Spinal cord (tissue), 10 donors: ENCODE measurements around the gene PARVA. TPM values are rescaled to one million over a fixed set of nuclear protein-coding genes. Genes with fewer than 3 reads are reported as not detected.

Experiments
- DNase-seq, 6 donors: peaks; one replicate each; pipeline versions ENCODE4 v3.0.0 to v3.0.0-alpha.2; 2013 to 2015; ENCODE audit warnings: low spot score in 6 of 6, low read depth in 4 of 6
- H3K27ac ChIP-seq: one replicate; pipeline ENCODE4 v1.5.1; 2013; ENCODE audit warnings: low read depth, low read length, control low read depth
- H3K27me3 ChIP-seq: one replicate; pipeline ENCODE4 v1.6.1; 2013; ENCODE audit warnings: low read length; ENCODE audit not compliant: control insufficient read depth, insufficient read depth
- H3K36me3 ChIP-seq: one replicate; pipeline ENCODE4 v1.6.1; 2013; ENCODE audit warnings: low read length; ENCODE audit not compliant: control insufficient read depth, insufficient read depth
- H3K4me1 ChIP-seq: one replicate; pipeline ENCODE4 v1.6.1; 2013; ENCODE audit warnings: low read length; ENCODE audit not compliant: control insufficient read depth, insufficient read depth
- H3K4me3 ChIP-seq: one replicate; pipeline ENCODE4 v1.5.1; 2013; ENCODE audit warnings: low read depth, low read length, control low read depth
- H3K9me3 ChIP-seq: one replicate; pipeline ENCODE4 v1.6.1; 2013; ENCODE audit warnings: low read length; ENCODE audit not compliant: control insufficient read depth, insufficient read depth
- whole genome bisulfite sequencing: methylation state at CpG from one replicate; pipeline ENCODE4 v1.1.5; 2013; ENCODE audit warnings: missing lambda C conversion rate; ENCODE audit not compliant: insufficient coverage; 5-methylcytosine and 5-hydroxymethylcytosine counted together
- polyA plus RNA-seq, 2 donors: library from polyadenylated mRNA; unstranded; fragments of 120-200 nt; gene quantifications; one replicate each; pipeline ENCODE4 v1.2.1, GENCODE V29; 2013; ENCODE audit not compliant: insufficient read length in 2 of 2
- total RNA-seq, 2 donors: library from RNA; depleted of rRNA in 1 of 2; stranded (reverse); fragments of 120-200 nt in 1 of 2; fragments of >200 nt in 1 of 2; gene quantifications; one replicate each; pipeline versions ENCODE4 v1.2.3 to v1.2.4, GENCODE V29; 2013 to 2014
- donor health status: healthy.

Gene PARVA
- total and polyA plus RNA-seq, 4 donors, result 19.1 to 36.3 (median 33.3) TPM

- Histone ChIP-seq H3K9me3 (no peaks in the 10 kb centered on the region), H3K4me1 (peaks cover 1% of the 10 kb centered on the region), H3K27me3 (no peaks in the 10 kb centered on the region), H3K4me3 (no peak overlapping the region), H3K36me3 (peaks cover 3% of the 10 kb centered on the region), H3K27ac (no peak overlapping the region)
- 100% methylated on average over 1 of the region's 2 CpGs for WGBS
- DNase-seq, result no peak
These were observed 124.7 kb downstream of the PARVA start for GRCh38 chr11:12502046-12502445.

- peaks cover 7% of the 10 kb centered on the region for H3K4me1 ChIP-seq
- no peak overlapping the region for H3K27ac ChIP-seq
These were observed 125.7 kb downstream of the PARVA start for GRCh38 chr11:12503039-12503484.

GRCh38 chr11:12503886-12504285 lies 126.5 kb downstream of the PARVA start:
- 56% methylated on average over 3 of the region's 3 CpGs for WGBS
- no peak overlapping the region for H3K27ac ChIP-seq

More at GRCh38 chr11:12503039-12503484, 125.7 kb downstream of the PARVA start:
- no peak for DNase-seq
- no peaks in the 10 kb centered on the region for H3K9me3 ChIP-seq
- no peaks in the 10 kb centered on the region for H3K27me3 ChIP-seq
- 78% methylated on average over 3 of the region's 3 CpGs for WGBS
- H3K36me3 ChIP-seq, result no peaks in the 10 kb centered on the region
- no peak overlapping the region for H3K4me3 ChIP-seq

GRCh38 chr11:12505183-12505582 lies 127.8 kb downstream of the PARVA start:
- Histone ChIP-seq H3K36me3 (peaks cover 2% of the 10 kb centered on the region), H3K27ac (no peak overlapping the region), H3K9me3 (no peaks in the 10 kb centered on the region), H3K27me3 (no peaks in the 10 kb centered on the region), H3K4me1 (peaks cover 7% of the 10 kb centered on the region), H3K4me3 (no peak overlapping the region)
- no peak for DNase-seq
- WGBS, result 100% methylated on average over 1 of the region's 2 CpGs

More at GRCh38 chr11:12503886-12504285, 126.5 kb downstream of the PARVA start:
- Histone ChIP-seq H3K27me3 (no peaks in the 10 kb centered on the region), H3K4me3 (no peak overlapping the region), H3K36me3 (no peaks in the 10 kb centered on the region), H3K4me1 (peaks cover 7% of the 10 kb centered on the region), H3K9me3 (no peaks in the 10 kb centered on the region)
- no peak for DNase-seq

- Histone ChIP-seq H3K4me3 (no peak overlapping the region), H3K36me3 (peaks cover 2% of the 10 kb centered on the region), H3K27me3 (no peaks in the 10 kb centered on the region), H3K4me1 (peaks cover 7% of the 10 kb centered on the region), H3K27ac (no peak overlapping the region), H3K9me3 (no peaks in the 10 kb centered on the region)
- DNase-seq, result peak in 1 of 6 donors; percentile 50
These were observed 129.1 kb downstream of the PARVA start for GRCh38 chr11:12506404-12506921.

GRCh38 chr11:12507391-12507790 lies 130.0 kb downstream of the PARVA start:
- Histone ChIP-seq H3K4me1 (peaks cover 7% of the 10 kb centered on the region), H3K4me3 (no peak overlapping the region), H3K9me3 (no peaks in the 10 kb centered on the region), H3K36me3 (peaks cover 2% of the 10 kb centered on the region), H3K27me3 (no peaks in the 10 kb centered on the region), H3K27ac (peak overlapping the region; percentile 25)
- DNase-seq, result no peak
- WGBS, result 66% methylated on average over 2 of the region's 4 CpGs

GRCh38 chr11:12508151-12508751 lies 130.9 kb downstream of the PARVA start:
- DNase-seq, result peak in 3 of 6 donors; percentile 24 to 58 (median 31)
- Histone ChIP-seq H3K4me3 (no peak overlapping the region), H3K9me3 (no peaks in the 10 kb centered on the region), H3K27ac (peak overlapping the region; percentile 45), H3K27me3 (no peaks in the 10 kb centered on the region), H3K36me3 (peaks cover 6% of the 10 kb centered on the region), H3K4me1 (peaks cover 7% of the 10 kb centered on the region)
- WGBS, result no CpG with 5 or more reads among the region's 4 CpGs

- no peak overlapping the region for H3K27ac ChIP-seq
- no peaks in the 10 kb centered on the region for H3K9me3 ChIP-seq
- H3K4me3 ChIP-seq, result no peak overlapping the region
- H3K4me1 ChIP-seq, result peaks cover 7% of the 10 kb centered on the region
- no peak for DNase-seq
- no peaks in the 10 kb centered on the region for H3K27me3 ChIP-seq
- peaks cover 11% of the 10 kb centered on the region for H3K36me3 ChIP-seq
- WGBS, result 91% methylated on average over 5 of the region's 5 CpGs
These were observed 132.0 kb downstream of the PARVA start for GRCh38 chr11:12509371-12509770.

- WGBS, result 93% methylated on average over 2 of the region's 4 CpGs
- H3K4me3 ChIP-seq, result no peak overlapping the region
- H3K4me1 ChIP-seq, result peaks cover 5% of the 10 kb centered on the region
- DNase-seq, result no peak
- peaks cover 11% of the 10 kb centered on the region for H3K36me3 ChIP-seq
- H3K9me3 ChIP-seq, result no peaks in the 10 kb centered on the region
- H3K27me3 ChIP-seq, result no peaks in the 10 kb centered on the region
- H3K27ac ChIP-seq, result no peak overlapping the region
These were observed 134.8 kb downstream of the PARVA start for GRCh38 chr11:12512132-12512531.

GRCh38 chr11:12512826-12513395 lies 135.5 kb downstream of the PARVA start:
- Histone ChIP-seq H3K4me1 (no peaks in the 10 kb centered on the region), H3K27me3 (no peaks in the 10 kb centered on the region), H3K27ac (no peak overlapping the region), H3K36me3 (peaks cover 17% of the 10 kb centered on the region), H3K9me3 (no peaks in the 10 kb centered on the region), H3K4me3 (no peak overlapping the region)
- DNase-seq, result no peak
- 84% methylated on average over 8 of the region's 9 CpGs for WGBS
